ENCODE data around the gene ARSK. TPM values are rescaled to one million over a fixed set of nuclear protein-coding genes. Genes with fewer than 3 reads are reported as not detected.
A peak's percentile ranks its signal among the peaks of the same experiment; 100 is the strongest.

Gene ARSK
- total and polyA plus RNA-seq, 2 of the 13 experiments (the other 11 are each of a cell fraction or from before 2014, with no cell fraction given): 7.9 TPM

GRCh38 chr5:95646569-95647431 lies 91.9 kb downstream of the ARSK start, which contains the start of gene RFESD (continued):
- TF ChIP-seq FOXO4 (CRISPR knock-in tag; conservative IDR thresholded peaks at IDR 0.05) (no peak), ZNF772 (CRISPR knock-in tag; IDR thresholded peaks at IDR 0.05) (peak; percentile 89), IRX3 (CRISPR knock-in tag; IDR thresholded peaks at IDR 0.05; ENCODE audit: borderline replicate concordance, low read depth) (no peak), PRPF4 (IDR thresholded peaks at IDR 0.05; ENCODE audit: low read depth, low read length, poor library complexity, severe bottlenecking) (no peak), FOSL1 (CRISPR knock-in tag; IDR thresholded peaks at IDR 0.05; ENCODE audit: borderline replicate concordance) (no peak), ZBTB34 (CRISPR knock-in tag; IDR thresholded peaks at IDR 0.05) (peak; percentile 85; the same call in 1 of the 2 replicates), DNMT3B (CRISPR knock-in tag; conservative IDR thresholded peaks at IDR 0.05) (no peak; the same call in 1 of the 2 replicates), TRAFD1 (CRISPR knock-in tag; IDR thresholded peaks at IDR 0.05; ENCODE audit: borderline replicate concordance) (no peak), SKIL (CRISPR knock-in tag; IDR thresholded peaks at IDR 0.05; ENCODE audit: borderline replicate concordance) (peak; percentile 65; the same call in 1 of the 2 replicates), ZNF646 (CRISPR knock-in tag; IDR thresholded peaks at IDR 0.05) (0 out of 2 replicates have a peak, but pooled peaks have one; percentile 34), CAMTA2 (CRISPR knock-in tag; IDR thresholded peaks at IDR 0.05; ENCODE audit: borderline replicate concordance) (no peak), ZNF160 (CRISPR knock-in tag; IDR thresholded peaks at IDR 0.05) (no peak), ZNF235 (CRISPR knock-in tag; IDR thresholded peaks at IDR 0.05; ENCODE audit: borderline replicate concordance) (no peak), ZNF792 (CRISPR knock-in tag; IDR thresholded peaks at IDR 0.05) (0 out of 2 replicates have a peak, but pooled peaks have one; percentile 80)

All from HepG2 (cell line).